GM12873 (cell line): ENCODE results near the gene TSGA10.

Experiments
- TF ChIP-seq, protein P1 (sequence below): IDR thresholded peaks from 2 replicates; pipeline ENCODE4 v1.5.1; 2012; ENCODE audit warnings: low read depth, mild to moderate bottlenecking, moderate library complexity, low read length, control low read depth; ENCODE audit not compliant: insufficient read depth; ENCODE audit errors: missing control alignments

Gene TSGA10, protein sequence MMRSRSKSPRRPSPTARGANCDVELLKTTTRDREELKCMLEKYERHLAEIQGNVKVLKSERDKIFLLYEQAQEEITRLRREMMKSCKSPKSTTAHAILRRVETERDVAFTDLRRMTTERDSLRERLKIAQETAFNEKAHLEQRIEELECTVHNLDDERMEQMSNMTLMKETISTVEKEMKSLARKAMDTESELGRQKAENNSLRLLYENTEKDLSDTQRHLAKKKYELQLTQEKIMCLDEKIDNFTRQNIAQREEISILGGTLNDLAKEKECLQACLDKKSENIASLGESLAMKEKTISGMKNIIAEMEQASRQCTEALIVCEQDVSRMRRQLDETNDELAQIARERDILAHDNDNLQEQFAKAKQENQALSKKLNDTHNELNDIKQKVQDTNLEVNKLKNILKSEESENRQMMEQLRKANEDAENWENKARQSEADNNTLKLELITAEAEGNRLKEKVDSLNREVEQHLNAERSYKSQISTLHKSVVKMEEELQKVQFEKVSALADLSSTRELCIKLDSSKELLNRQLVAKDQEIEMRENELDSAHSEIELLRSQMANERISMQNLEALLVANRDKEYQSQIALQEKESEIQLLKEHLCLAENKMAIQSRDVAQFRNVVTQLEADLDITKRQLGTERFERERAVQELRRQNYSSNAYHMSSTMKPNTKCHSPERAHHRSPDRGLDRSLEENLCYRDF

DNA sequence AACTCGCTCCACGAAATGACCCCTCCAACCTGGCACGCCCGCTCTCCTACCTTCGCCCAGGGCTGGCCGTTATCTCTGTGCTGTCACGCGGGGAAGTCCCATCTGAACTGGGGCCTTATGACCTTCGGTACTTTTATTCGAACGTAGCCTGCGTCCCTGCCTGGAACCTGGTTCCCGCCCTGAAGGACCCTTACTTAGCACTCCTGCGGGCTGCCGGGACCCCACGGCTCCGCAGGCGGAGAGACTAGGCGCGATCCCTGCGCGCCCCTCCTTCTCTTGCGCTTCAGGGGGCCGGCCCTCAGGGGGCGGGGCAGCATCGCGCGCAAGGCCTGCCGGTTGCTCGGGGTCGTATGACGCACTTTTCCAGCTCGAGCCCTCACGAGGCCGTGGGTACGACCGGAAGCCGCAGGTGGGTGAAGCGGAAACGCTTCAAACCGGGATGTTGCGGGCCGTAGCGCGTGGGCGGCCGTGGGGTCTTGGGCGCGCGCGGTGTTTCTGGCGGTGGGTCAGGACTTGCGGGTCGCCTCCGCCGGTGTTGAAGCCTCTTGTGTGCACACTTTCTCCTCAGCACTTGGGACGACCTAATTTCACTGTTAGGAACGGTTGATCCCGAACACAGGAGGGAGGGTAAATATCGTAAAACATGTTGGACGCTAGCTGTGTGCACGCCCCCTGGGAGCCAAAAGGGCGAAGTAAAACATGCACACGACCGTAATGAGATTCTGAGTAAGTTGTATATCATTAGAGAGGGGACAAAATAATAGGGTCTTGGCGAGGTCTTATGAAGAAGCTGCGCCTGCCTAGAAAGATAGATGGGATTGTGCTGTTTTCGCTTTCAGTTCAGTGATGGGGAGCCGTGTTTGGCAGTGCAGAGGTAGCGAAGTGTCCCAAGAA lies at the start of gene TSGA10, which contains the start of gene LIPT1:
Gene TSGA10, minus strand, starts transcription at position 300 of the 894 bp plus-strand sequence. CDS start 45,503 bp downstream, outside the sequence.
Gene LIPT1, plus strand, starts transcription at position 325 of the 894 bp plus-strand sequence. CDS start 6,991 bp downstream, outside the sequence.
- TF ChIP-seq, protein P1, sequence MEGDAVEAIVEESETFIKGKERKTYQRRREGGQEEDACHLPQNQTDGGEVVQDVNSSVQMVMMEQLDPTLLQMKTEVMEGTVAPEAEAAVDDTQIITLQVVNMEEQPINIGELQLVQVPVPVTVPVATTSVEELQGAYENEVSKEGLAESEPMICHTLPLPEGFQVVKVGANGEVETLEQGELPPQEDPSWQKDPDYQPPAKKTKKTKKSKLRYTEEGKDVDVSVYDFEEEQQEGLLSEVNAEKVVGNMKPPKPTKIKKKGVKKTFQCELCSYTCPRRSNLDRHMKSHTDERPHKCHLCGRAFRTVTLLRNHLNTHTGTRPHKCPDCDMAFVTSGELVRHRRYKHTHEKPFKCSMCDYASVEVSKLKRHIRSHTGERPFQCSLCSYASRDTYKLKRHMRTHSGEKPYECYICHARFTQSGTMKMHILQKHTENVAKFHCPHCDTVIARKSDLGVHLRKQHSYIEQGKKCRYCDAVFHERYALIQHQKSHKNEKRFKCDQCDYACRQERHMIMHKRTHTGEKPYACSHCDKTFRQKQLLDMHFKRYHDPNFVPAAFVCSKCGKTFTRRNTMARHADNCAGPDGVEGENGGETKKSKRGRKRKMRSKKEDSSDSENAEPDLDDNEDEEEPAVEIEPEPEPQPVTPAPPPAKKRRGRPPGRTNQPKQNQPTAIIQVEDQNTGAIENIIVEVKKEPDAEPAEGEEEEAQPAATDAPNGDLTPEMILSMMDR, result peak; percentile 22

DNA sequence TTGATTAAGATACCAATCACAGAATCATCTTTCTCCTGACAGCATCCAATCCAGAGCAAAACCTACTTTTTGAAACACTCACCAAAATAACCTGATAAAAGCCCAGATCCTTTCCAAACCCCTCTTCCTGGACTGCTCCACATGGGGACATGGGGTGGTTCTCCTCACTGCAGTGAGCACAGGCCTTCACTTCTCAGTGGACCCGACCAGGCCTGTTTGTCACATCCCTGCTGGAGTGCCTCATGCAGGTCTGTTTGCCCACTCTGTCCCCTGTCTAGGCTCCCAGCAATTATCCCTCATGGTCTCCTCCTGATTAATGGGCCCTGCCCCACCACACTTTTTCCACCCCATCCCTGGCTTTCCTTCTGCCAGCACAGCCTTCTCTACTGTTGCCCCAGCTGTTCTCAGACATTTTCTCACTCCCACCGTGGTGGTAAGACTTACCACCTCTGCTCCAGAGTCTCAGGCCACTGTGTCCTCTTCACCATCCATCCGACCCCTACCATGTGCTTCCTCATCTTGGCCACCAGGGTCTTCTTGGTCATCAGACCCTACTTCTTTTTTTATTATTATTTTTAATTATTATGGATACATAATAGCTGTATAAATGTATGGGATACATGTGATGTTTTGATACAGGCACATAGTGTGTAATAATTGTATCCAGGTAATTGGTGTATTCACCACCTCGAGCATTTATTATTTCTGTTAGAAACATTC lies 47.4 kb upstream of the TSGA10 start:
- TF ChIP-seq, protein P1, result peak; percentile 33

DNA sequence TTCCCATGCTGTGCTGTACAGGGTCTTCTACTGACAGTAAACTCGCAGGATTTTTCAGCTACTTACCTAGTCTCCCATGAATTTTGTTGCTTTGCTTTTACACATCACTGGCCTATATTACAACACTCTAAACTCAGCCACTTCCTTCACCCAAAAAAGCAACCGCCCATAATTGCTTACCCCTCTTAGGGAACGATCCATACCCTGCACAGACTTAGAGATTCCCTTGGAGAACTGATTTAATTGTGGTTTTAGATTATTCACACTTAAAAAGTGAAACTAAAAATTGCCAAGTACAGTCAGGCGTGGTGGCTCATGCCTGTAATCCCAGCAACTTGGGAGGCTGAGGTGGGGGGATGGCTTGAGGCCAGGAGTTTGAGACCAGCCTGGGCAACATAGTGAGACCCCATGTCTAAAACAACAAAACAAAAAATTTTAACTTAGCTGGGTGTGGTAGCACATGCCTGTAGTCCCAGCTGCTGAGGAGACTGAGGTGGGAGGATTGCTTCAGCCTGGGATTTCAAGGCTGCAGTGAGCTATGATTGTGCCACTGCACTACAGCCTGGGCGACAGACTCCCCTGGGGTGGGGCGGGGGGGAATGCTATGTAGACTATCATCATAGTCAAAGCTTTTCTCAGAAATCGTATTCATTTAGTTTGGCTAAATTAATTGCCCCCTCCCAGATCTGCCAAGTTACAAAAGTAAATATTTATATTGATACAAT lies 45.5 kb upstream of the TSGA10 start:
- TF ChIP-seq, protein P1, result no peak

DNA sequence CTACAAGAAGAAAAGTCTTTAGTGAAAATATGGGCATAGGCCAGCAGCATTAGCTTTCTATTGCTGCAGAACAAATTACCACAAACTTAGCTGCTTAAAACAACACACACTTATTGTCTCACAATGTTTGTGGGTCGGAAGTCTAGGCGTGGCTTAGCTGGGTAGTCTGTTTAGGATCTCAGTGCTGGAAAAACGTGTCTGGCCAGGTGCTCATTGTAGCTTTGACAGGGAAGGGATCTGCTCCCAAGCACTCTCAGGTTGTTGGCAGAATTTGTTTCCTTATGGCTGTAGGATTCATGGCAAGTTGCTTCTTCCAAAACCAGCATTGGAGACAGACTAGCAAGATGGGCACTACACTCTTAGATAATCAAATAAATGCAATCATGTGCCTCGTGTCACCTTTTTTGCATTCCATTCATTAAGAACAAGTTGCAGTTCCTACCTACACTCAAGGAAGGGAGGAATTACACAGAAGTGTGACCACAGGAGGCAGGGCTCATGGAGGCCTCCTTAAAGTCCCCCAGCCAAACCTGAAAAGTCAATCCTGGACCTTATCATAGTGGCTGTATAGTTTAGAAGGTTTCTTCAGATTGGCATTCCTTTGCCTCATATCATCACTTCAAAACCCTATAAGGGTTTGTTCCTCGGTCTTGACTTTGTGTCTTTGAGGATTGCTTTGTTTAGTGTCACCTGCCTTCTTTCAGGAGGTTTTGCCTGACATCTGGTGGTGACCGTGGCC lies 43.5 kb upstream of the TSGA10 start:
- TF ChIP-seq, protein P1, result no peak

DNA sequence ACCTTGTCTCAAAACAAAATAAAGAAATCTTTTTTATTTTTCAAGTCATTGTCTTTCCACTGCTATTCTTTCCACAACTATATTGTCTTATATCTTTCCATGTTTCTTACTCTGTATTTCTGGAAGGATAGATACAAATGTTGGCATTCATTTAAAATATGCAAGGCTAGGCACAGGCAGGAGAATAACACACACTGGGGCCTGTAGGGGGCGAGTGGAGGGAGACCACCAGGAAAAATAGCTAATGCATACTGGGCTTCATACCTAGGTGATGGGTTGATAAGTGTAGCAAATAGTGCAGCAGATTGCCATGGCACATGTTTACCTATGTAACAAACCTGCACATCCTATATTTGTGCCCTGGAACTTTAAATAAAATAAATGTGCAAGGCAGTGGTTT lies 35.8 kb upstream of the TSGA10 start:
- TF ChIP-seq, protein P1, result peak; percentile 16

DNA sequence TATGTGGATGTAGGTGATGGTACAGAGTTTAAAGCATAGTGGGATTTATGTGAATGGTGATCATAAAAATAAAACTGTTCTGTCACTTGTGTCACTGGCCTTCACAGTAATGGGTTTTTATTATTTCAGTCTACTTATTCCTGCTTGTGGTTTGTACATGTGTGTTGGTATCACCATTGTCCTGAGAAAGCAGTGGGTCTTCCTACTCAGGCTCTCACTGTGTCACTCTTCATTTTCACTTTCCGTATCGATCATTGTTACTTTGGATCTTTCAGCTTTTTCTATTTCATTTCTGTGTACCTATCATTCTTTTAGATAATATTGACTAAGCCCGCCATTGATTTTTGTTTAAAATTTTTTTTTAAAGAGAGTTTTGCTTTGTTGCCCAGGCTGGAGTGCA lies 33.6 kb upstream of the TSGA10 start:
- TF ChIP-seq, protein P1, result no peak
